ENCODE results near the gene LHFPL6.
A peak's percentile ranks its signal among the peaks of the same experiment; 100 is the strongest.

LHFPL6 gene

GRCh38 chr13:39602614-39603366 lies at the start of gene LHFPL6:
Gene LHFPL6 (minus strand): TSS chr13:39603193.
- Histone ChIP-seq H3K36me3 (ENCODE audit: low read depth) (0 out of 2 replicates have a peak, but pooled peaks cover 5% of the 10 kb centered on the region), H3K4me1 (ENCODE audit: insufficient read depth, poor library complexity, severe bottlenecking) (peaks cover 21% of the 10 kb centered on the region), H3K27ac (ENCODE audit: poor library complexity, severe bottlenecking) (peak within 1 kb of the TSS; percentile 50), H3K27me3 (ENCODE audit: insufficient read depth, poor library complexity, severe bottlenecking) (no peaks in the 10 kb centered on the region), H3K4me3 (ENCODE audit: severe bottlenecking) (peak within 1 kb of the TSS; percentile 68), H3K9me3 (ENCODE audit: severe bottlenecking) (no peaks in the 10 kb centered on the region)
- ATAC-seq (ENCODE audit: low read depth) (peak; percentile 94), DNase-seq (ENCODE audit: low spot score) (peak; percentile 79)
- peak; percentile 65 for TF ChIP-seq CTCF (IDR thresholded peaks at IDR 0.05; ENCODE audit: poor library complexity, severe bottlenecking)

- H3K27ac ChIP-seq (ENCODE audit: poor library complexity, severe bottlenecking) = no peak overlapping the region
- DNase-seq (ENCODE audit: low spot score) = no peak
- no peak for ATAC-seq (ENCODE audit: low read depth)
- H3K36me3 ChIP-seq (ENCODE audit: low read depth) = no peaks in the 10 kb centered on the region
- H3K4me3 ChIP-seq (ENCODE audit: severe bottlenecking) = no peak overlapping the region
- H3K9me3 ChIP-seq (ENCODE audit: severe bottlenecking) = no peaks in the 10 kb centered on the region
- no peaks in the 10 kb centered on the region for H3K4me1 ChIP-seq (ENCODE audit: insufficient read depth, poor library complexity, severe bottlenecking)
- no peaks in the 10 kb centered on the region for H3K27me3 ChIP-seq (ENCODE audit: insufficient read depth, poor library complexity, severe bottlenecking)
- TF ChIP-seq CTCF (IDR thresholded peaks at IDR 0.05; ENCODE audit: poor library complexity, severe bottlenecking) = no peak
Measured at GRCh38 chr13:39646122-39646521, 43.1 kb upstream of the LHFPL6 start.

- Histone ChIP-seq H3K27ac (ENCODE audit: poor library complexity, severe bottlenecking) (no peak overlapping the region), H3K4me3 (ENCODE audit: severe bottlenecking) (no peak overlapping the region), H3K4me1 (ENCODE audit: insufficient read depth, poor library complexity, severe bottlenecking) (no peaks in the 10 kb centered on the region), H3K9me3 (ENCODE audit: severe bottlenecking) (no peaks in the 10 kb centered on the region), H3K36me3 (ENCODE audit: low read depth) (no peaks in the 10 kb centered on the region), H3K27me3 (ENCODE audit: insufficient read depth, poor library complexity, severe bottlenecking) (no peaks in the 10 kb centered on the region)
- DNase-seq (ENCODE audit: low spot score) = no peak
- no peak for TF ChIP-seq CTCF (IDR thresholded peaks at IDR 0.05; ENCODE audit: poor library complexity, severe bottlenecking)
- ATAC-seq (ENCODE audit: low read depth) = no peak
Measured at GRCh38 chr13:39641645-39642044, 38.7 kb upstream of the LHFPL6 start.

- H3K9me3 ChIP-seq (ENCODE audit: severe bottlenecking) = no peaks in the 10 kb centered on the region
- H3K4me3 ChIP-seq (ENCODE audit: severe bottlenecking) = no peak overlapping the region
- H3K36me3 ChIP-seq (ENCODE audit: low read depth) = no peaks in the 10 kb centered on the region
- no peak for TF ChIP-seq CTCF (IDR thresholded peaks at IDR 0.05; ENCODE audit: poor library complexity, severe bottlenecking)
- H3K4me1 ChIP-seq (ENCODE audit: insufficient read depth, poor library complexity, severe bottlenecking) = no peaks in the 10 kb centered on the region
- no peaks in the 10 kb centered on the region for H3K27me3 ChIP-seq (ENCODE audit: insufficient read depth, poor library complexity, severe bottlenecking)
- DNase-seq (ENCODE audit: low spot score) (no peak), ATAC-seq (ENCODE audit: low read depth) (no peak)
- no peak overlapping the region for H3K27ac ChIP-seq (ENCODE audit: poor library complexity, severe bottlenecking)
Measured at GRCh38 chr13:39637890-39638289, 34.9 kb upstream of the LHFPL6 start.

- Histone ChIP-seq H3K36me3 (ENCODE audit: low read depth) (no peaks in the 10 kb centered on the region), H3K4me3 (ENCODE audit: severe bottlenecking) (no peak overlapping the region), H3K9me3 (ENCODE audit: severe bottlenecking) (no peaks in the 10 kb centered on the region), H3K27me3 (ENCODE audit: insufficient read depth, poor library complexity, severe bottlenecking) (no peaks in the 10 kb centered on the region), H3K27ac (ENCODE audit: poor library complexity, severe bottlenecking) (no peak overlapping the region), H3K4me1 (ENCODE audit: insufficient read depth, poor library complexity, severe bottlenecking) (no peaks in the 10 kb centered on the region)
- no peak for TF ChIP-seq CTCF (IDR thresholded peaks at IDR 0.05; ENCODE audit: poor library complexity, severe bottlenecking)
- ATAC-seq (ENCODE audit: low read depth) (no peak), DNase-seq (ENCODE audit: low spot score) (no peak)
Measured at GRCh38 chr13:39635564-39635963, 32.6 kb upstream of the LHFPL6 start.
